Measurements from ENCODE around the gene STXBP4. TPM values are rescaled to one million over a fixed set of nuclear protein-coding genes. Genes with fewer than 3 reads are reported as not detected.

STXBP4 gene
- total RNA-seq, 1 donor from 2014 or later: 12.0 TPM

GRCh38 chr17:55212880-55213279 lies 244.3 kb downstream of the STXBP4 start:
- no peak overlapping the region for H3K4me3 ChIP-seq
- ATAC-seq: no peak
- DNase-seq: no peak
- intact Hi-C loops (cut with DNase I): no loop called here
- H3K9me3 ChIP-seq: no peaks in the 10 kb centered on the region
- TF ChIP-seq CTCF (IDR thresholded peaks at IDR 0.05): no peak
- H3K36me3 ChIP-seq: no peaks in the 10 kb centered on the region
- H3K27me3 ChIP-seq: no peaks in the 10 kb centered on the region
- no peak overlapping the region for H3K27ac ChIP-seq
- no peaks in the 10 kb centered on the region for H3K4me1 ChIP-seq

- DNase-seq: peak; percentile 75
Measured at GRCh38 chr17:55215711-55216110, 247.1 kb downstream of the STXBP4 start.

GRCh38 chr17:55216888-55217287 lies 248.3 kb downstream of the STXBP4 start:
- intact Hi-C loops (cut with DNase I): no loop called here
- no peak for ATAC-seq
- no peak overlapping the region for H3K27ac ChIP-seq

More at GRCh38 chr17:55215711-55216110, 247.1 kb downstream of the STXBP4 start:
- intact Hi-C loops (cut with DNase I): no loop called here
- H3K27me3 ChIP-seq: no peaks in the 10 kb centered on the region
- no peaks in the 10 kb centered on the region for H3K9me3 ChIP-seq
- H3K27ac ChIP-seq: no peak overlapping the region
- H3K36me3 ChIP-seq: no peaks in the 10 kb centered on the region
- ATAC-seq: peak; percentile 89
- H3K4me1 ChIP-seq: no peaks in the 10 kb centered on the region
- TF ChIP-seq CTCF (IDR thresholded peaks at IDR 0.05): no peak
- no peak overlapping the region for H3K4me3 ChIP-seq

GRCh38 chr17:55219459-55219858 lies 250.9 kb downstream of the STXBP4 start:
- intact Hi-C loops (cut with DNase I): no loop called here
- no peaks in the 10 kb centered on the region for H3K36me3 ChIP-seq
- no peaks in the 10 kb centered on the region for H3K4me1 ChIP-seq
- no peak for ATAC-seq
- no peak for TF ChIP-seq CTCF (IDR thresholded peaks at IDR 0.05)
- no peaks in the 10 kb centered on the region for H3K9me3 ChIP-seq
- no peaks in the 10 kb centered on the region for H3K27me3 ChIP-seq
- H3K27ac ChIP-seq: no peak overlapping the region
- DNase-seq: no peak
- no peak overlapping the region for H3K4me3 ChIP-seq

More at GRCh38 chr17:55216888-55217287, 248.3 kb downstream of the STXBP4 start:
- no peak overlapping the region for H3K4me3 ChIP-seq
- no peaks in the 10 kb centered on the region for H3K9me3 ChIP-seq
- H3K36me3 ChIP-seq: no peaks in the 10 kb centered on the region
- H3K4me1 ChIP-seq: no peaks in the 10 kb centered on the region
- no peaks in the 10 kb centered on the region for H3K27me3 ChIP-seq
- no peak for DNase-seq
- no peak for TF ChIP-seq CTCF (IDR thresholded peaks at IDR 0.05)

GRCh38 chr17:55219934-55220333 lies 251.4 kb downstream of the STXBP4 start:
- H3K9me3 ChIP-seq: no peaks in the 10 kb centered on the region
- no peak for TF ChIP-seq CTCF (IDR thresholded peaks at IDR 0.05)
- no peaks in the 10 kb centered on the region for H3K36me3 ChIP-seq
- no peaks in the 10 kb centered on the region for H3K4me1 ChIP-seq
- H3K27me3 ChIP-seq: no peaks in the 10 kb centered on the region
- ATAC-seq (no peak), DNase-seq (no peak)
- H3K4me3 ChIP-seq: no peak overlapping the region
- intact Hi-C loops (cut with DNase I): no loop called here
- no peak overlapping the region for H3K27ac ChIP-seq

Other genes with a start within 250 kb of the STXBP4 start
- 33.6 TPM for gene TOM1L1, start 67.9 kb upstream of the STXBP4 start, total RNA-seq
- gene COX11, start 111 bp upstream of the STXBP4 start, total RNA-seq: 34.9 TPM

Measured in upper lobe of right lung (tissue), 1 donor.